ENCODE data around the gene DPP3.

The DPP3 gene

DNA sequence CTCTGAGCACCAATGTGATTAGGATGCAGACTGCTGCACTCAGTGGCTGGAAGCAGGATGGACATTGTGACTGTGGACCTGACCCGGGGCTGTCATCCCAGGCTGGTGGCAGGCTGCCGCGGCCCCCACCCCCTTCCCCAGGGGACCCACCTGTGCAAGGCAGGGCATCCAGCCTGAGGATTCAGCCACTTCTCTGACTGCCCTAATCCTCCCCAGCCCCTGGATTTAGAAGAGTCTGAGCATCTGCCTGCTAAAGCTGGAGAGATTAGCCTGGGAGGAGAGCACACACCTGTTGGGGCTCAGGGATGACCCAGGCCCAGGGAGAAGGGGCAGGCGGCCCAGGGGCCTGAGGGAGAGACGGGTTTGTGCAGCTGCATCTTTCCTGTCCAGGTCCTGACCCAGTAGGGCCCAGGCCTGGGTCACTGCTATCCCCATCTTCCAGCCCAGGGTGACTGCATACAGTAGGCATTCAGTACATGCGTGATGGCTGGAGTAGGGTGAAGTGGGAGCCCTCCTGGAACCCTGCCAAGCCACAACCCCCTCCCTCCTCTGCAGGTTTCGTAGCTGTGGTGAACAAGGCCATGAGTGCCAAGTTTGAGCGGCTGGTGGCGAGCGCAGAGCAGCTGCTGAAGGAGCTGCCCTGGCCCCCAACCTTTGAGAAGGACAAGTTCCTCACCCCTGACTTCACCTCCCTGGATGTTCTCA is 12.1 kb downstream of the DPP3 start:
- TF ChIP-seq, protein P1, sequence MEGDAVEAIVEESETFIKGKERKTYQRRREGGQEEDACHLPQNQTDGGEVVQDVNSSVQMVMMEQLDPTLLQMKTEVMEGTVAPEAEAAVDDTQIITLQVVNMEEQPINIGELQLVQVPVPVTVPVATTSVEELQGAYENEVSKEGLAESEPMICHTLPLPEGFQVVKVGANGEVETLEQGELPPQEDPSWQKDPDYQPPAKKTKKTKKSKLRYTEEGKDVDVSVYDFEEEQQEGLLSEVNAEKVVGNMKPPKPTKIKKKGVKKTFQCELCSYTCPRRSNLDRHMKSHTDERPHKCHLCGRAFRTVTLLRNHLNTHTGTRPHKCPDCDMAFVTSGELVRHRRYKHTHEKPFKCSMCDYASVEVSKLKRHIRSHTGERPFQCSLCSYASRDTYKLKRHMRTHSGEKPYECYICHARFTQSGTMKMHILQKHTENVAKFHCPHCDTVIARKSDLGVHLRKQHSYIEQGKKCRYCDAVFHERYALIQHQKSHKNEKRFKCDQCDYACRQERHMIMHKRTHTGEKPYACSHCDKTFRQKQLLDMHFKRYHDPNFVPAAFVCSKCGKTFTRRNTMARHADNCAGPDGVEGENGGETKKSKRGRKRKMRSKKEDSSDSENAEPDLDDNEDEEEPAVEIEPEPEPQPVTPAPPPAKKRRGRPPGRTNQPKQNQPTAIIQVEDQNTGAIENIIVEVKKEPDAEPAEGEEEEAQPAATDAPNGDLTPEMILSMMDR (conservative IDR thresholded peaks at IDR 0.05; ENCODE audit: low read depth): no peak
- ChIA-PET POLR2A (ENCODE audit: low non-redundant PET) (interaction anchor here (0.6 kb wide), 1 partner anchor 811 kb away, joined by 3 read pairs; no protein-coding TSS in a partner anchor), CTCF (interaction anchor here (0.6 kb wide), 1 partner anchor 10 kb away, joined by 6 read pairs; no protein-coding TSS in a partner anchor)
- no peak for DNase-seq (ENCODE audit: low spot score)
- H3K27ac ChIP-seq: no peak overlapping the region

DNA sequence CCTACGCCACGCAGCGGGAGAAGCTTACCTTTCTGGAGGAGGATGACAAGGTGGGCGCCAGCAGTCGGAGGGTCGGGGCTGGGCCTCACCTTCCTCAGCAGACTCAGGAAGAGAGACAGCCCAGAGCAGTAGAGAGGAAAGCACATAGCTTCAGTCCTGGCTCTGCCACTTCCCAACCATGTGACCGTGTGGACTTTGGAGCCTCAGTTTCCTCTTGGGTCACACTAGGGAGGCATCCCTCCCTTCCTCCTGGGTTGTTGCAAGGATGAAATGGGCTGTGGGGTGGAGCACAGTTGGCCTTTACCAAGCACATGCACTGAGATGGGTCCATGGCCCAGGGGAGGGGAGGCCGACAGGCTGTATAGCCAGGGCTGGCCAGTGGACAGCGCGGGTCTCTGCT is 12.9 kb downstream of the DPP3 start:
- POLR2A ChIA-PET (ENCODE audit: low non-redundant PET): interaction anchor here (0.6 kb wide), 1 partner anchor 810 kb away, joined by 3 read pairs; no protein-coding TSS in a partner anchor

DNA sequence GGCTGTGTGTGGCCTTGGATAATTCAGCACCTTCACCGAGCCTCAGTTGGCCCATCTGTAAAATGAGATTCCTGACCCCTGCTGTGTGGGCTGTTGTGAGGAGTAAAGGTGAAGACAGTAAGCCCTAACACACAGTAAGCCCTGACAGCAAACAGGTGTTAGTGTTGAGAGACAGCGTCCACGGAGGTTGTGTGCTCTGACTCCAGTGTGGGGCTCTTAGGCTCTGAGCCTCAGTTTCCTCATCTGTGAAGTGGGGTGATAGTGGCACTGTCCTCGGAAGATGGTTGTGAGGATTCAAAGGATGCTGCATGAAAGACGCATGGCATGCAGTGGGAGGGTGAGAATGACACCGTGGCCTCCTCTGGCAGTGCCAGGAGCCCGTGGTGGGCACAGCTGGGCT is 14.2 kb downstream of the DPP3 start:
- POLR2A ChIA-PET (ENCODE audit: low non-redundant PET): no interaction called here
- TF ChIP-seq, protein P1 (conservative IDR thresholded peaks at IDR 0.05; ENCODE audit: low read depth): no peak
- DNase-seq (ENCODE audit: low spot score): no peak
- CTCF ChIA-PET: no interaction called here
- H3K27ac ChIP-seq: no peak overlapping the region

More for the DNA sequence above, 12.9 kb downstream of the DPP3 start:
- no peak for DNase-seq (ENCODE audit: low spot score)
- H3K27ac ChIP-seq: no peak overlapping the region
- CTCF ChIA-PET: no interaction called here
- TF ChIP-seq, protein P1 (conservative IDR thresholded peaks at IDR 0.05; ENCODE audit: low read depth): no peak

DNA sequence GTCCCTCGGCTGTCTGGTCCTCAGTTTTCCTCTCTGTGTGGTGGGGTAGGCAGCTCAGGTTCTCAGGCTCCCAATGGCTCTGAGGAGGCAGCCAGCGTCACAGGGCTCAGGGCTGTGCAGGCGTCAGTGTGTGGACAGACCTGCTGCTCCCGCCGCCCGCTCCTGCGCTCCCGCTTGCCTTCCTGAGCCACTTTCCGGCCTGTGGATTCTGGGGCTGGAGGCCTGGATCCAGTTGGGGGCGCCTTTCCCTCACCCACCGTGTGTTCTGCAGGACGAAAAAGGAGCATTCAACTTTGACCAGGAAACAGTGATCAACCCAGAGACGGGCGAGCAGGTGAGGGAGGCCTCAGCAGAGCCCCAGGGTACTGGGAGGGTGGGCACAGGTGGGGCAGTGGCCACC is 14.7 kb downstream of the DPP3 start:
- DNase-seq (ENCODE audit: low spot score): no peak
- POLR2A ChIA-PET (ENCODE audit: low non-redundant PET): no interaction called here
- CTCF ChIA-PET: no interaction called here
- TF ChIP-seq, protein P1 (conservative IDR thresholded peaks at IDR 0.05; ENCODE audit: low read depth): no peak
- no peak overlapping the region; the same call in 1 of the 2 replicates for H3K27ac ChIP-seq

DNA sequence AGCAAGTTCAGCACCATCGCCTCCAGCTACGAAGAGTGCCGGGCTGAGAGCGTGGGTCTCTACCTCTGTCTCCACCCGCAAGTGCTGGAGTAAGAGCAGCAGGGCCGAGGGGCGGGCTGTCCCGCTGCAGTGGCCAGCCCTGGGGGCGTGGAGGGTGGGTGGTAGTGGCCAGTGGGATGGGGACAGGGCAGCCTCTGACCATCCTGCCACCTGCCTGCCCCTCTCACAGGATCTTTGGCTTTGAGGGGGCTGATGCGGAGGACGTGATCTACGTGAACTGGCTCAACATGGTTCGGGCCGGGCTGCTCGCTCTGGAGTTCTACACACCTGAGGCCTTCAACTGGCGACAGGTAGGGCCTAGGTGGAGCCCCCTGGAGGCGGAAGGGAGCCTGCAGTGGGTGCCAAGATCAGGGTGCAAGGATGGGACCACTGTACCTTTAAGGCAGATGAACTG is 15.2 kb downstream of the DPP3 start:
- no peak overlapping the region; the same call in 1 of the 2 replicates for H3K27ac ChIP-seq
- CTCF ChIA-PET: no interaction called here
- DNase-seq (ENCODE audit: low spot score): no peak
- POLR2A ChIA-PET (ENCODE audit: low non-redundant PET): no interaction called here
- TF ChIP-seq, protein P1 (conservative IDR thresholded peaks at IDR 0.05; ENCODE audit: low read depth): no peak

DNA sequence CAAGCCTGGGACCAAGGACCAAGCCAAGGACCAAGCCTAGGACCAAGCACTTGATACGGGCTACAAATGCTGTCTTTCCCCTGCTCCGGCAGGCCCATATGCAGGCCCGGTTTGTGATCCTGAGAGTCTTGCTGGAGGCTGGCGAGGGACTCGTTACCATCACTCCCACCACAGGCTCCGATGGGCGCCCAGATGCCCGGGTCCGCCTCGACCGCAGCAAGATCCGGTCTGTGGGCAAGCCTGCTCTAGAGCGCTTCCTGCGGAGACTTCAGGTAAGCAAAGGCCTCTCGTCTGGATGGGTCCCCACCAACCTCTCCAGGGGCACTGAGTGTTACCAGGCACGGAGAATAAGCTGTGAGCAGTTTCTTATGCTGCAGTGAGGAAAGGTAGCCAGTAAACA is 17.0 kb downstream of the DPP3 start:
- POLR2A ChIA-PET (ENCODE audit: low non-redundant PET): no interaction called here
- DNase-seq (ENCODE audit: low spot score): no peak
- CTCF ChIA-PET: interaction anchor here (0.6 to 0.7 kb wide), 2 partner anchors 83 to 135 kb away, joined by 3 to 4 read pairs; no protein-coding TSS in a partner anchor
- no peak overlapping the region for H3K27ac ChIP-seq
- TF ChIP-seq, protein P1 (conservative IDR thresholded peaks at IDR 0.05; ENCODE audit: low read depth): no peak
